ENCODE results near the gene FAF2. TPM values are rescaled to one million over a fixed set of nuclear protein-coding genes. Genes with fewer than 3 reads are reported as not detected.
A peak's percentile ranks its signal among the peaks of the same experiment; 100 is the strongest.

FAF2 gene, protein sequence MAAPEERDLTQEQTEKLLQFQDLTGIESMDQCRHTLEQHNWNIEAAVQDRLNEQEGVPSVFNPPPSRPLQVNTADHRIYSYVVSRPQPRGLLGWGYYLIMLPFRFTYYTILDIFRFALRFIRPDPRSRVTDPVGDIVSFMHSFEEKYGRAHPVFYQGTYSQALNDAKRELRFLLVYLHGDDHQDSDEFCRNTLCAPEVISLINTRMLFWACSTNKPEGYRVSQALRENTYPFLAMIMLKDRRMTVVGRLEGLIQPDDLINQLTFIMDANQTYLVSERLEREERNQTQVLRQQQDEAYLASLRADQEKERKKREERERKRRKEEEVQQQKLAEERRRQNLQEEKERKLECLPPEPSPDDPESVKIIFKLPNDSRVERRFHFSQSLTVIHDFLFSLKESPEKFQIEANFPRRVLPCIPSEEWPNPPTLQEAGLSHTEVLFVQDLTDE
- total RNA-seq, result 10 to 100 TPM; 20.1 to 28.3 TPM
- 10 to 100 TPM; 12.7 to 12.9 TPM for polyA plus RNA-seq

DNA sequence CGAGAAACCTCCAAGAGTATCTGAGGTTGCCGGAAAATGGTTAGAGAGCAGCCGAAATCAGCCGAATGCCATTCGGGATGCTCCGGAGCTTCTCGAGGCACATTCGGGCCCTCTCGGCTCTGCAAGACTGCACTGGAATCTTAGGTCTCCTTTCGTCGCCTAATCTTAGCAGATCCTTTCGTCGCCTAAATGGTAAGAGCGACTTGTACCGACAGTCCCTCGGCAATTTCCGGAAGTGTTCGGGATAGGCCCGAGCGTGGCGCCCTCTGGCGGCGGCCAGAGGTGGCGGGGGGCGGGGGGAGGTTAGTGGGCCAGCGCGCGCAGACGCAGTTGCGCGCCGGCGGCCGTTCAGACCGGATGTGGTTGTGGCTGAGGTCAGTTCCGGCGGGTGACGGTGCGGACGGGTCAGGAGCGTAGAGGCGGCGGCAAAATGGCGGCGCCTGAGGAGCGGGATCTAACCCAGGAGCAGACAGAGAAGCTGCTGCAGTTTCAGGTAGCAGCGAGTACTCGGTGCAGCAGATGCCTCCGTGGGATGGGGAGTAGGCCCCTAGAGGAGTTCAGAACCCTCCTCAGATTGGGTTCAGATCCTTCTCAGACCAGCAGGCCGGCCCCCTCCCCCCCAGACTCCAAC is at the start of gene FAF2:
TSS of gene FAF2 (plus strand) at position 408 of the 631 bp plus-strand sequence. CDS start at position 431, 23 bp downstream.
- H3K27ac ChIP-seq (ENCODE audit: low read depth in 1 of 2, low read length in 2 of 2), result peak within 1 kb of the TSS; percentile 96 to 97
- H3K4me3 ChIP-seq (ENCODE audit: low read depth in 1 of 3, low read length in 3 of 3), result peak within 1 kb of the TSS; percentile 85 to 100 (median 86)
- H3K9ac ChIP-seq (ENCODE audit: low read depth in 1 of 2, low read length in 2 of 2), result peak within 1 kb of the TSS; percentile 82 to 99
- TF ChIP-seq HNF4G (IDR thresholded peaks at IDR 0.05) (peak; percentile 95), GABPA (IDR thresholded peaks at IDR 0.05 in 1 of 2, conservative IDR thresholded peaks at IDR 0.05 in 1 of 2) (peak; percentile 83 to 94), YY1 (IDR thresholded peaks at IDR 0.05) (peak; percentile 98), JUND (IDR thresholded peaks at IDR 0.05) (peak in 1 of 2 donors; percentile 41), SP1 (IDR thresholded peaks at IDR 0.05) (peak; percentile 48), FOXA2 (IDR thresholded peaks at IDR 0.05) (peak; percentile 25), FOXA1 (IDR thresholded peaks at IDR 0.05) (peak; percentile 73), RXRA (IDR thresholded peaks at IDR 0.05) (peak in 1 of 2 donors; percentile 19), NR2F2 (IDR thresholded peaks at IDR 0.05) (peak; percentile 24), TAF1 (conservative IDR thresholded peaks at IDR 0.05) (peak; percentile 34), RAD21 (IDR thresholded peaks at IDR 0.05) (peak; percentile 72 to 73), EGR1 (IDR thresholded peaks at IDR 0.05; ENCODE audit: low read depth in 2 of 2) (no peak), HNF4A (conservative IDR thresholded peaks at IDR 0.05) (peak in 1 of 2 donors; percentile 3)
- TF ChIP-seq, protein P1, sequence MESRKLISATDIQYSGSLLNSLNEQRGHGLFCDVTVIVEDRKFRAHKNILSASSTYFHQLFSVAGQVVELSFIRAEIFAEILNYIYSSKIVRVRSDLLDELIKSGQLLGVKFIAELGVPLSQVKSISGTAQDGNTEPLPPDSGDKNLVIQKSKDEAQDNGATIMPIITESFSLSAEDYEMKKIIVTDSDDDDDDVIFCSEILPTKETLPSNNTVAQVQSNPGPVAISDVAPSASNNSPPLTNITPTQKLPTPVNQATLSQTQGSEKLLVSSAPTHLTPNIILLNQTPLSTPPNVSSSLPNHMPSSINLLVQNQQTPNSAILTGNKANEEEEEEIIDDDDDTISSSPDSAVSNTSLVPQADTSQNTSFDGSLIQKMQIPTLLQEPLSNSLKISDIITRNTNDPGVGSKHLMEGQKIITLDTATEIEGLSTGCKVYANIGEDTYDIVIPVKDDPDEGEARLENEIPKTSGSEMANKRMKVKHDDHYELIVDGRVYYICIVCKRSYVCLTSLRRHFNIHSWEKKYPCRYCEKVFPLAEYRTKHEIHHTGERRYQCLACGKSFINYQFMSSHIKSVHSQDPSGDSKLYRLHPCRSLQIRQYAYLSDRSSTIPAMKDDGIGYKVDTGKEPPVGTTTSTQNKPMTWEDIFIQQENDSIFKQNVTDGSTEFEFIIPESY (IDR thresholded peaks at IDR 0.05), result peak; percentile 60
- TF ChIP-seq, protein P2, sequence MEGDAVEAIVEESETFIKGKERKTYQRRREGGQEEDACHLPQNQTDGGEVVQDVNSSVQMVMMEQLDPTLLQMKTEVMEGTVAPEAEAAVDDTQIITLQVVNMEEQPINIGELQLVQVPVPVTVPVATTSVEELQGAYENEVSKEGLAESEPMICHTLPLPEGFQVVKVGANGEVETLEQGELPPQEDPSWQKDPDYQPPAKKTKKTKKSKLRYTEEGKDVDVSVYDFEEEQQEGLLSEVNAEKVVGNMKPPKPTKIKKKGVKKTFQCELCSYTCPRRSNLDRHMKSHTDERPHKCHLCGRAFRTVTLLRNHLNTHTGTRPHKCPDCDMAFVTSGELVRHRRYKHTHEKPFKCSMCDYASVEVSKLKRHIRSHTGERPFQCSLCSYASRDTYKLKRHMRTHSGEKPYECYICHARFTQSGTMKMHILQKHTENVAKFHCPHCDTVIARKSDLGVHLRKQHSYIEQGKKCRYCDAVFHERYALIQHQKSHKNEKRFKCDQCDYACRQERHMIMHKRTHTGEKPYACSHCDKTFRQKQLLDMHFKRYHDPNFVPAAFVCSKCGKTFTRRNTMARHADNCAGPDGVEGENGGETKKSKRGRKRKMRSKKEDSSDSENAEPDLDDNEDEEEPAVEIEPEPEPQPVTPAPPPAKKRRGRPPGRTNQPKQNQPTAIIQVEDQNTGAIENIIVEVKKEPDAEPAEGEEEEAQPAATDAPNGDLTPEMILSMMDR (IDR thresholded peaks at IDR 0.05; ENCODE audit: low read depth, low read length, missing input control), result peak; percentile 99
- TF ChIP-seq, protein P3, sequence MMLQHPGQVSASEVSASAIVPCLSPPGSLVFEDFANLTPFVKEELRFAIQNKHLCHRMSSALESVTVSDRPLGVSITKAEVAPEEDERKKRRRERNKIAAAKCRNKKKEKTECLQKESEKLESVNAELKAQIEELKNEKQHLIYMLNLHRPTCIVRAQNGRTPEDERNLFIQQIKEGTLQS (IDR thresholded peaks at IDR 0.05), result peak; percentile 30
- TF ChIP-seq, protein P4, sequence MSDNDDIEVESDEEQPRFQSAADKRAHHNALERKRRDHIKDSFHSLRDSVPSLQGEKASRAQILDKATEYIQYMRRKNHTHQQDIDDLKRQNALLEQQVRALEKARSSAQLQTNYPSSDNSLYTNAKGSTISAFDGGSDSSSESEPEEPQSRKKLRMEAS (IDR thresholded peaks at IDR 0.05), result no peak
- TF ChIP-seq, protein P5, sequence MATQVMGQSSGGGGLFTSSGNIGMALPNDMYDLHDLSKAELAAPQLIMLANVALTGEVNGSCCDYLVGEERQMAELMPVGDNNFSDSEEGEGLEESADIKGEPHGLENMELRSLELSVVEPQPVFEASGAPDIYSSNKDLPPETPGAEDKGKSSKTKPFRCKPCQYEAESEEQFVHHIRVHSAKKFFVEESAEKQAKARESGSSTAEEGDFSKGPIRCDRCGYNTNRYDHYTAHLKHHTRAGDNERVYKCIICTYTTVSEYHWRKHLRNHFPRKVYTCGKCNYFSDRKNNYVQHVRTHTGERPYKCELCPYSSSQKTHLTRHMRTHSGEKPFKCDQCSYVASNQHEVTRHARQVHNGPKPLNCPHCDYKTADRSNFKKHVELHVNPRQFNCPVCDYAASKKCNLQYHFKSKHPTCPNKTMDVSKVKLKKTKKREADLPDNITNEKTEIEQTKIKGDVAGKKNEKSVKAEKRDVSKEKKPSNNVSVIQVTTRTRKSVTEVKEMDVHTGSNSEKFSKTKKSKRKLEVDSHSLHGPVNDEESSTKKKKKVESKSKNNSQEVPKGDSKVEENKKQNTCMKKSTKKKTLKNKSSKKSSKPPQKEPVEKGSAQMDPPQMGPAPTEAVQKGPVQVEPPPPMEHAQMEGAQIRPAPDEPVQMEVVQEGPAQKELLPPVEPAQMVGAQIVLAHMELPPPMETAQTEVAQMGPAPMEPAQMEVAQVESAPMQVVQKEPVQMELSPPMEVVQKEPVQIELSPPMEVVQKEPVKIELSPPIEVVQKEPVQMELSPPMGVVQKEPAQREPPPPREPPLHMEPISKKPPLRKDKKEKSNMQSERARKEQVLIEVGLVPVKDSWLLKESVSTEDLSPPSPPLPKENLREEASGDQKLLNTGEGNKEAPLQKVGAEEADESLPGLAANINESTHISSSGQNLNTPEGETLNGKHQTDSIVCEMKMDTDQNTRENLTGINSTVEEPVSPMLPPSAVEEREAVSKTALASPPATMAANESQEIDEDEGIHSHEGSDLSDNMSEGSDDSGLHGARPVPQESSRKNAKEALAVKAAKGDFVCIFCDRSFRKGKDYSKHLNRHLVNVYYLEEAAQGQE (IDR thresholded peaks at IDR 0.05), result peak; percentile 73
- no peaks in the 10 kb centered on the region for H3K9me3 ChIP-seq (ENCODE audit: control insufficient read depth in 4 of 4, low read length in 3 of 4)
- WGBS, result under 1% methylated on average over 50 of the region's 50 CpGs
- H3K27me3 ChIP-seq (ENCODE audit: control insufficient read depth in 4 of 4, insufficient read depth in 4 of 4, low read length in 3 of 4), result no peaks in the 10 kb centered on the region
- peak; percentile 100 for DNase-seq (ENCODE audit: low spot score)
- peaks cover 0 to 23% (median 13%) of the 10 kb centered on the region in 4 donors for H3K4me1 ChIP-seq (ENCODE audit: control insufficient read depth in 4 of 4, insufficient read depth in 4 of 4, low read length in 3 of 4)
- H3K36me3 ChIP-seq (ENCODE audit: control insufficient read depth in 4 of 4, insufficient read depth in 3 of 4, low read depth in 1 of 4, low read length in 3 of 4), result peaks cover 0 to 2% (median under 1%) of the 10 kb centered on the region in 4 donors

Data from liver (tissue), 9 donors.